ENCODE data around the gene MATN1.
A peak's percentile ranks its signal among the peaks of the same experiment; 100 is the strongest.

MATN1 gene

GRCh38 chr1:30745156-30745833, 21.9 kb upstream of the MATN1 start:
- peaks cover 0 to 25% (median 11%) of the 10 kb centered on the region in 5 donors for H3K36me3 ChIP-seq (ENCODE audit: control insufficient read depth in 5 of 5, insufficient read depth in 5 of 5, low read length in 5 of 5)
- no peaks in the 10 kb centered on the region for H3K9me3 ChIP-seq (ENCODE audit: control insufficient read depth in 5 of 5, low read length in 5 of 5)
- peaks cover 0 to 3% (median 0%) of the 10 kb centered on the region in 5 donors for H3K27me3 ChIP-seq (ENCODE audit: control insufficient read depth in 5 of 5, insufficient read depth in 4 of 5, low read length in 5 of 5)
- H3K4me1 ChIP-seq (ENCODE audit: control insufficient read depth in 5 of 5, insufficient read depth in 5 of 5, low read length in 5 of 5) = peaks cover 0 to 80% (median 38%) of the 10 kb centered on the region in 5 donors
- no peak overlapping the region for H3K27ac ChIP-seq (ENCODE audit: low read depth, low read length)
- peak overlapping the region in 1 of 5 donors; percentile 31 for H3K9ac ChIP-seq (ENCODE audit: low read length in 5 of 5)
- H3K4me3 ChIP-seq (ENCODE audit: low read depth in 1 of 5, low read length in 5 of 5) = no peak overlapping the region

DNA sequence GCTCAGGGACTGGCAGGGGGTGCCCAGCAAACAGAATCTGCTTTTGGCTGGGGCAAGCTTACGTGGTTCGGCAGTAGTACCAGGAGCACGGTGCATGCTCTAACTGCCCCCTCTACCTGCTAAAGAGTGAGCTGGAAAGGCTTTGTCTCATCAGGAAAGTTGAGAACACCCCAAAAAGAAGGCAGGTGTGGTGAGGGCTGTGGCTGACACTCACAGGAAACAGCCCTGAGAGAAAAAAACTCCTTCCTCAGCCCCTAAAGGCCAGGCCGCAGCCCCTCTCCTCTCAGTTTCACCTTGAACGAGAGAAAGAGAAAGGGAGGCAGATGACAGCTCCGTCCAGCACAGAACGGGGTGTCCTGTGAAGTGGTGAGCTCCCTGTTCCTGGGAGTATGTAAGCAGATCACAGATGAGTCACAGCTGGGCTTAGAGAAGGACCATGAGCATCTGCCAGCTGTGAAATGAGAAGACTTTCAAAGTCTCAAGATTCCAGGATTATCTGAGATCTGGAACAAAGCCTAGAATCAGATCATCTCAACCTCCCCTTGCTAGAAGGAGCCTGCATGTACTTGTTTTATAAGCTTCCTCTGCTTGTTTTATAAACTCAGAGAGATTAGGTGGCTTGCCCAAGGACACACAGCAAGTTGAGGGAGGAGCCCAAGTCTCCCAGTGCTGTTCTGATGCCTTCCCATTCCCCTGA, 20.8 kb upstream of the MATN1 start:
- Histone ChIP-seq H3K36me3 (ENCODE audit: control insufficient read depth in 5 of 5, insufficient read depth in 5 of 5, low read length in 5 of 5) (peaks cover 0 to 34% (median 15%) of the 10 kb centered on the region in 5 donors), H3K9me3 (ENCODE audit: control insufficient read depth in 5 of 5, low read length in 5 of 5) (no peaks in the 10 kb centered on the region), H3K27ac (ENCODE audit: low read depth, low read length) (no peak overlapping the region), H3K4me1 (ENCODE audit: control insufficient read depth in 5 of 5, insufficient read depth in 5 of 5, low read length in 5 of 5) (peaks cover 0 to 69% (median 27%) of the 10 kb centered on the region in 5 donors), H3K9ac (ENCODE audit: low read length in 5 of 5) (no peak overlapping the region), H3K27me3 (ENCODE audit: control insufficient read depth in 5 of 5, insufficient read depth in 4 of 5, low read length in 5 of 5) (peaks cover 0 to 5% (median 2%) of the 10 kb centered on the region in 5 donors), H3K4me3 (ENCODE audit: low read depth in 1 of 5, low read length in 5 of 5) (no peak overlapping the region)

DNA sequence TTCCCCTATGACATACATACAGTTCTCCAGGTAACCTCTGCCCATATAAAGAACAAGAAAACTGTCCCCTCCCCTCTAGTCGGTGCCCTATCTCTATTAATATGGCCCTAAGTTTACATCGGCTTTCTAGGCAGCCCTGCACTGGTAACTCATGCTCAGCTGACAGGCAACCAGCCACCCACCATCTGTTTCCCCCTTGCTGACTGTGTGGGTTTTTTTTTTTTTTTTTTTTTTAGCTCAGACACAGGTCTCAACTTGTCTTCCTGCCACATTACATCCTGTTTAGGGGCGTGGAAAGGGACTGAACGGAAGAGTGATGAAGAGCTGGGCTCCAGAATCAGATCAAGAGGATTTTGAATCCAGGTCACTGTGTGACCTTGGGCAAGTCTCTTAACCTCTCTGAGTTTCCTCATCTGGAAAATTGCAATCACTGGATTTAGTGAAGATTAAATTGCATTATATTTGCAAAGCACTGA, 20.2 kb upstream of the MATN1 start:
- Histone ChIP-seq H3K36me3 (ENCODE audit: control insufficient read depth in 5 of 5, insufficient read depth in 5 of 5, low read length in 5 of 5) (peaks cover 0 to 39% (median 21%) of the 10 kb centered on the region in 5 donors), H3K4me1 (ENCODE audit: control insufficient read depth in 5 of 5, insufficient read depth in 5 of 5, low read length in 5 of 5) (peaks cover 0 to 64% (median 22%) of the 10 kb centered on the region in 5 donors), H3K27ac (ENCODE audit: low read depth, low read length) (no peak overlapping the region), H3K4me3 (ENCODE audit: low read depth in 1 of 5, low read length in 5 of 5) (no peak overlapping the region), H3K9ac (ENCODE audit: low read length in 5 of 5) (no peak overlapping the region), H3K9me3 (ENCODE audit: control insufficient read depth in 5 of 5, low read length in 5 of 5) (no peaks in the 10 kb centered on the region), H3K27me3 (ENCODE audit: control insufficient read depth in 5 of 5, insufficient read depth in 4 of 5, low read length in 5 of 5) (peaks cover 0 to 5% (median 2%) of the 10 kb centered on the region in 5 donors)

GRCh38 chr1:30742963-30743559, 19.7 kb upstream of the MATN1 start:
- Histone ChIP-seq H3K36me3 (ENCODE audit: control insufficient read depth in 5 of 5, insufficient read depth in 5 of 5, low read length in 5 of 5) (peaks cover 0 to 45% (median 26%) of the 10 kb centered on the region in 5 donors), H3K4me3 (ENCODE audit: low read depth in 1 of 5, low read length in 5 of 5) (no peak overlapping the region), H3K27ac (ENCODE audit: low read depth, low read length) (no peak overlapping the region), H3K4me1 (ENCODE audit: control insufficient read depth in 5 of 5, insufficient read depth in 5 of 5, low read length in 5 of 5) (peaks cover 0 to 58% (median 17%) of the 10 kb centered on the region in 5 donors), H3K9me3 (ENCODE audit: control insufficient read depth in 5 of 5, low read length in 5 of 5) (peaks cover 0 to 3% (median 0%) of the 10 kb centered on the region in 5 donors), H3K27me3 (ENCODE audit: control insufficient read depth in 5 of 5, insufficient read depth in 4 of 5, low read length in 5 of 5) (peaks cover 0 to 5% (median 0%) of the 10 kb centered on the region in 5 donors), H3K9ac (ENCODE audit: low read length in 5 of 5) (no peak overlapping the region)

DNA sequence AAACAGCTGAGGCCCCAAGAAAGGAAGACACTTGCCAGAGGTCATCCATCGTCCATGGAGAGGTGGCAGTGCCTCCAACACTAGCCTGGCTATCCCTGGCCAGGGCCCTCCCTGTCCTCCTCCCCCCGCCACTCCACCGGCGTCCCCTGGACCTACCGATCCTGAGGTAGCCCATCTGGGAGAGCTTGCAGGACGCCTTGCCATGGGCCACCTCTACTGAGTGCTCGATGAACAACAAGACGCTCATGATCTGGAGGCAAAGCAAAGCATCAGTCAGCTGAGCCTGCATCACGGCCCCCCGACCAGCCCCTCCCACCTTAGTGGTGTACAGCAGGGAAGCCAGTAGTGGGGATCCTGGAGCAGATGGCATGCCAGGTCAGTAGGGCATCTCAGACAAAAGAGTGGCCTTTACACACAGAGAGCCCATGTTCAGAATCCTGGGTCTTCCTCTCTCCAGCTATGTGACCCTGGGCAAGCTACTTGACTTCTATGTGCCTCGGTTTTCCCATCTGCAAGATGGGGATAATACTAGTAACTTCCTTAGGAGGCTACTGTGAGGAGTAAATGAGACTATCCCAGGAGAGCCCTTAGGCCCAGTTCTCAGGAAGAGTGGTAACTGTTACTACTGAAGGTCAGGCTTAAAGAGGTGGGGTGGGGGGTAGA, 19.0 kb upstream of the MATN1 start:
- Histone ChIP-seq H3K9ac (ENCODE audit: low read length in 5 of 5) (no peak overlapping the region), H3K4me1 (ENCODE audit: control insufficient read depth in 5 of 5, insufficient read depth in 5 of 5, low read length in 5 of 5) (peaks cover 0 to 52% (median 10%) of the 10 kb centered on the region in 5 donors), H3K9me3 (ENCODE audit: control insufficient read depth in 5 of 5, low read length in 5 of 5) (peaks cover 0 to 3% (median 0%) of the 10 kb centered on the region in 5 donors), H3K36me3 (ENCODE audit: control insufficient read depth in 5 of 5, insufficient read depth in 5 of 5, low read length in 5 of 5) (peaks cover 0 to 48% (median 33%) of the 10 kb centered on the region in 5 donors), H3K27me3 (ENCODE audit: control insufficient read depth in 5 of 5, insufficient read depth in 4 of 5, low read length in 5 of 5) (peaks cover 0 to 3% (median 0%) of the 10 kb centered on the region in 5 donors), H3K27ac (ENCODE audit: low read depth, low read length) (no peak overlapping the region), H3K4me3 (ENCODE audit: low read depth in 1 of 5, low read length in 5 of 5) (no peak overlapping the region)

DNA sequence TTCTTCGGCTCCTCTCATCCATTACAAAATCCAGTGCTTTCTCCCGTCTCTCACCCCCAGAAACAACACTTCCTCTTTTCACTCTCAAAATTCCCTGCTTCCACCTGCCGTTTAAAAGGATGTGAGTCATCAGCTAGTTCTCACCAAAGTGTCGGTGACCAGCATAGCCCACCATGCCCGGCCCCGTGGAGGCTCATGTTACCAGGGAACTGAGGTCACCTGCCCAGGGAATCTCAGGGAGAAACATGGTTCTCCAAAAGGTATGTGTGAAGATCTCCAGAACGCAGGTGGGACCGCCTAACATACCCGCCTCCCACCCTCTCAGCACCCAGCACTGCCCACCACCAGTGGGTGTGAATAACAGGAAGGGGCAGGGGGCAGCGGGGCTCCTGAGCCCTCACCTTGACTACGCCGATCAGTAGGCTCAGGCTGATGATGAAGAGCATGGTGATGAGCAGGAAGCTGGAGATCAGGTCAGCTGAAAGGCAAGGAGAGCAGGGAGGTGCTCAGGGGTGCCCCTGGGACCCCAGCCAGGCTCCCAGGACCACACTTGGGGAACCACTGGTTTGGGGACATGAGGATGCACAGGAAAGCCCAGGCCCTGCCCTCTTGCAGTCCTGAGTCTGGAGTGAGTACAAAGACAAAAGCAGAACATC, 18.0 kb upstream of the MATN1 start:
- Histone ChIP-seq H3K9me3 (ENCODE audit: control insufficient read depth in 5 of 5, low read length in 5 of 5) (peaks cover 0 to 3% (median 0%) of the 10 kb centered on the region in 5 donors), H3K4me1 (ENCODE audit: control insufficient read depth in 5 of 5, insufficient read depth in 5 of 5, low read length in 5 of 5) (peaks cover 0 to 41% (median 9%) of the 10 kb centered on the region in 5 donors), H3K4me3 (ENCODE audit: low read depth in 1 of 5, low read length in 5 of 5) (no peak overlapping the region), H3K27me3 (ENCODE audit: control insufficient read depth in 5 of 5, insufficient read depth in 4 of 5, low read length in 5 of 5) (peaks cover 0 to 3% (median 0%) of the 10 kb centered on the region in 5 donors), H3K9ac (ENCODE audit: low read length in 5 of 5) (no peak overlapping the region), H3K36me3 (ENCODE audit: control insufficient read depth in 5 of 5, insufficient read depth in 5 of 5, low read length in 5 of 5) (peaks cover 0 to 59% (median 43%) of the 10 kb centered on the region in 5 donors), H3K27ac (ENCODE audit: low read depth, low read length) (no peak overlapping the region)

- Histone ChIP-seq H3K27me3 (ENCODE audit: control insufficient read depth in 5 of 5, insufficient read depth in 4 of 5, low read length in 5 of 5) (peaks cover 0 to 3% (median 0%) of the 10 kb centered on the region in 5 donors), H3K9me3 (ENCODE audit: control insufficient read depth in 5 of 5, low read length in 5 of 5) (peaks cover 0 to 3% (median 0%) of the 10 kb centered on the region in 5 donors), H3K36me3 (ENCODE audit: control insufficient read depth in 5 of 5, insufficient read depth in 5 of 5, low read length in 5 of 5) (peaks cover 0 to 67% (median 48%) of the 10 kb centered on the region in 5 donors), H3K4me3 (ENCODE audit: low read depth in 1 of 5, low read length in 5 of 5) (no peak overlapping the region), H3K9ac (ENCODE audit: low read length in 5 of 5) (no peak overlapping the region), H3K4me1 (ENCODE audit: control insufficient read depth in 5 of 5, insufficient read depth in 5 of 5, low read length in 5 of 5) (peaks cover 0 to 33% (median 3%) of the 10 kb centered on the region in 5 donors), H3K27ac (ENCODE audit: low read depth, low read length) (no peak overlapping the region)
Observed at GRCh38 chr1:30740251-30741238, 17.2 kb upstream of the MATN1 start.

- Histone ChIP-seq H3K9ac (ENCODE audit: low read length in 5 of 5) (no peak overlapping the region), H3K9me3 (ENCODE audit: control insufficient read depth in 5 of 5, low read length in 5 of 5) (peaks cover 0 to 3% (median 0%) of the 10 kb centered on the region in 5 donors), H3K4me3 (ENCODE audit: low read depth in 1 of 5, low read length in 5 of 5) (no peak overlapping the region), H3K27me3 (ENCODE audit: control insufficient read depth in 5 of 5, insufficient read depth in 4 of 5, low read length in 5 of 5) (peaks cover 0 to 3% (median 0%) of the 10 kb centered on the region in 5 donors), H3K27ac (ENCODE audit: low read depth, low read length) (no peak overlapping the region), H3K4me1 (ENCODE audit: control insufficient read depth in 5 of 5, insufficient read depth in 5 of 5, low read length in 5 of 5) (peaks cover 0 to 30% (median 3%) of the 10 kb centered on the region in 5 donors), H3K36me3 (ENCODE audit: control insufficient read depth in 5 of 5, insufficient read depth in 5 of 5, low read length in 5 of 5) (peaks cover 0 to 77% (median 50%) of the 10 kb centered on the region in 5 donors)
Observed at GRCh38 chr1:30739601-30740000, 16.2 kb upstream of the MATN1 start.
